Heart left ventricle (tissue), 16 donors: Measurements from ENCODE around the gene LRRC32. TPM values are rescaled to one million over a fixed set of nuclear protein-coding genes. Genes with fewer than 3 reads are reported as not detected.
A peak's percentile ranks its signal among the peaks of the same experiment; 100 is the strongest.

Source experiments
- ATAC-seq, 4 donors: fragments of 200-7000 bp; cut with Tn5 transposase; one replicate each; pipeline ENCODE4 v1.9.1; 2020 to 2022; ENCODE audit warnings: moderate library complexity in 4 of 4, mild to moderate bottlenecking in 3 of 4, moderate number of reproducible peaks in 1 of 4
- DNase-seq, 5 donors: peaks; one replicate each; pipeline ENCODE4 v3.0.0-alpha.2; 2020
- H3K27ac ChIP-seq, 12 donors: fragments of 200-600 bp; sonication (generic) in 4 of 12; one replicate each; pipeline versions ENCODE4 v1.5.0 to v1.8.0; 2016 to 2022; ENCODE audit warnings: mild to moderate bottlenecking in 2 of 12
- H3K27me3 ChIP-seq, 9 donors: fragments of 200-600 bp; sonication (generic) in 2 of 9; one replicate each; pipeline versions ENCODE4 v1.5.1 to v1.8.0; 2016 to 2022; ENCODE audit warnings: mild to moderate bottlenecking in 3 of 9
- H3K36me3 ChIP-seq, 9 donors: fragments of 200-600 bp; sonication (generic) in 2 of 9; one replicate each; pipeline versions ENCODE4 v1.5.0 to v1.8.0; 2018 to 2022; ENCODE audit warnings: mild to moderate bottlenecking in 2 of 9
- H3K4me1 ChIP-seq, 12 donors: fragments of 200-600 bp; sonication (generic) in 4 of 12; one replicate each; pipeline versions ENCODE4 v1.5.0 to v1.8.0; 2016 to 2022; ENCODE audit warnings: mild to moderate bottlenecking in 3 of 12
- H3K4me3 ChIP-seq, 12 donors: fragments of 200-600 bp; sonication (generic) in 4 of 12; one replicate each; pipeline versions ENCODE4 v1.5.0 to v1.8.0; 2017 to 2022; ENCODE audit warnings: mild to moderate bottlenecking in 9 of 12, moderate library complexity in 4 of 12
- H3K9me3 ChIP-seq, 12 donors: fragments of 200-600 bp; sonication (generic) in 4 of 12; one replicate each; pipeline versions ENCODE4 v1.5.0 to v1.8.0; 2016 to 2022; ENCODE audit warnings: mild to moderate bottlenecking in 1 of 12
- POLR2A ChIP-seq, 2 donors: fragments of 450-650 bp; IDR thresholded peaks; one replicate each; pipeline ENCODE4 v1.6.1; 2017; ENCODE audit warnings: antibody characterized with exemption in 2 of 2, mild to moderate bottlenecking in 2 of 2, moderate library complexity in 2 of 2
- WGBS, 4 donors: extraction: QIAGEN DNeasy Blood & Tissue Kit in 2 of 4; methylation state at CpG; one replicate each; pipeline versions ENCODE4 v1.1.5 to v1.1.7; 2013 to 2018; 5-methylcytosine and 5-hydroxymethylcytosine counted together
- intact Hi-C, 10 donors: fragments of 100-400 bp; cut with DNase I; formaldehyde crosslinking; loops; one replicate each; pipeline versions ENCODE4 v1.11.1 to v1.14.2; 2022
- polyA plus RNA-seq, 2 donors: library from polyadenylated mRNA; stranded (reverse); fragments of 200-250 nt; gene quantifications; one replicate each; pipeline ENCODE4 v1.2.3, GENCODE V29; 2013
- total RNA-seq, 9 donors: library from RNA; depleted of rRNA in 2 of 9; stranded (reverse); fragments of >200 nt in 2 of 9; fragmentation: NEBNext Ultra II Directional in 3 of 9; extraction: Animal tissue kit (Norgen Biotek cat#: 25700) in 3 of 9; gene quantifications; one replicate each; pipeline versions ENCODE4 v1.1.0 to v1.2.4, GENCODE V29; 2016 to 2023
- TF ChIP-seq, protein P1 (sequence below), 12 donors: fragments of 200-600 bp; sonication (generic) in 4 of 12; IDR thresholded peaks; one replicate each; pipeline versions ENCODE4 v1.5.0 to v1.8.0; 2018 to 2022; ENCODE audit warnings: antibody characterized with exemption in 12 of 12, mild to moderate bottlenecking in 5 of 12
- donor health status: ischemic (EF 13 %, LVEDD 7.1; RV severe dilation, severe dysfunction).
- donor health status: healthy with polysubstance abuse.
- donor health status: DM: no; HTN: yes; CAD: no.
- donor health status: DM: no; HTN: no; CAD: no.
- donor health status: ischemic (EF 25% LVEDD 6.9; RV normal size, moderate dysfunction).
- donor health status: ischemic (EF 25% LVEDD 5.7; RV mildly dilated, moderate dysfunction).
- donor health status: healthy.
- donor health status: DM: yes; HTN: yes; CAD: no.
- donor health status: ischemic (EF 35%, LVEDD 5.7; RV mildly dilated, moderate dysfunction).
- donor health status: nonischemic (EF 11% LVEDD 7.7; RV severe dilation, severe dysfunction).
- donor health status: DM: yes; HTN: yes; CAD: no.
- donor health status: PGD.
- donor health status: ischemic (EF 29% LVEDD 5.4; RV normal size, mild dysfunction).
- donor health status: nonischemic (EF 23%, LVEDD 6.1; RV moderate dilation, normal function).

The LRRC32 gene
- total and polyA plus RNA-seq, 11 donors, result 20.1 to 79.0 (median 44.6) TPM

- WGBS, 4 donors, result 89 to 93% (median 93%) methylated on average over 6 of the region's 6 CpGs
- Histone ChIP-seq H3K36me3 (no peaks in the 10 kb centered on the region), H3K9me3 (no peaks in the 10 kb centered on the region), H3K27me3 (no peaks in the 10 kb centered on the region), H3K4me3 (no peak overlapping the region), H3K4me1 (peaks cover 3 to 50% (median 27%) of the 10 kb centered on the region in 12 donors), H3K27ac (peak overlapping the region; percentile 33 to 76 (median 58))
- DNase-seq (peak in 1 of 5 donors; percentile 18), ATAC-seq (no peak)
- TF ChIP-seq POLR2A (IDR thresholded peaks at IDR 0.05), result no peak
- TF ChIP-seq, protein P1, sequence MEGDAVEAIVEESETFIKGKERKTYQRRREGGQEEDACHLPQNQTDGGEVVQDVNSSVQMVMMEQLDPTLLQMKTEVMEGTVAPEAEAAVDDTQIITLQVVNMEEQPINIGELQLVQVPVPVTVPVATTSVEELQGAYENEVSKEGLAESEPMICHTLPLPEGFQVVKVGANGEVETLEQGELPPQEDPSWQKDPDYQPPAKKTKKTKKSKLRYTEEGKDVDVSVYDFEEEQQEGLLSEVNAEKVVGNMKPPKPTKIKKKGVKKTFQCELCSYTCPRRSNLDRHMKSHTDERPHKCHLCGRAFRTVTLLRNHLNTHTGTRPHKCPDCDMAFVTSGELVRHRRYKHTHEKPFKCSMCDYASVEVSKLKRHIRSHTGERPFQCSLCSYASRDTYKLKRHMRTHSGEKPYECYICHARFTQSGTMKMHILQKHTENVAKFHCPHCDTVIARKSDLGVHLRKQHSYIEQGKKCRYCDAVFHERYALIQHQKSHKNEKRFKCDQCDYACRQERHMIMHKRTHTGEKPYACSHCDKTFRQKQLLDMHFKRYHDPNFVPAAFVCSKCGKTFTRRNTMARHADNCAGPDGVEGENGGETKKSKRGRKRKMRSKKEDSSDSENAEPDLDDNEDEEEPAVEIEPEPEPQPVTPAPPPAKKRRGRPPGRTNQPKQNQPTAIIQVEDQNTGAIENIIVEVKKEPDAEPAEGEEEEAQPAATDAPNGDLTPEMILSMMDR (IDR thresholded peaks at IDR 0.05), result no peak
- intact Hi-C loops, result loop anchor here in 1 of 10 donors (2.0 kb wide), 1 partner anchor 34 kb away; the partner anchor contains the start of gene LRRC32
These were observed 33.6 kb downstream of the LRRC32 start for GRCh38 chr11:76636826-76637460.

- 64 to 90% (median 87%) methylated on average over 6 to 7 of the region's 7 CpGs for WGBS, 4 donors
- Histone ChIP-seq H3K4me1 (peaks cover 3 to 56% (median 28%) of the 10 kb centered on the region in 12 donors), H3K36me3 (no peaks in the 10 kb centered on the region), H3K4me3 (no peak overlapping the region), H3K9me3 (no peaks in the 10 kb centered on the region), H3K27me3 (no peaks in the 10 kb centered on the region), H3K27ac (peak overlapping the region in 11 of 12 donors; percentile 18 to 76 (median 57))
- no peak for TF ChIP-seq POLR2A (IDR thresholded peaks at IDR 0.05)
- TF ChIP-seq, protein P1 (IDR thresholded peaks at IDR 0.05), result no peak
- no peak for ATAC-seq
- intact Hi-C loops, result loop anchor here in 1 of 10 donors (2.0 kb wide), 1 partner anchor 35 kb away; the partner anchor contains the start of gene LRRC32
- no peak for DNase-seq
These were observed 34.4 kb downstream of the LRRC32 start for GRCh38 chr11:76635991-76636738.

DNA sequence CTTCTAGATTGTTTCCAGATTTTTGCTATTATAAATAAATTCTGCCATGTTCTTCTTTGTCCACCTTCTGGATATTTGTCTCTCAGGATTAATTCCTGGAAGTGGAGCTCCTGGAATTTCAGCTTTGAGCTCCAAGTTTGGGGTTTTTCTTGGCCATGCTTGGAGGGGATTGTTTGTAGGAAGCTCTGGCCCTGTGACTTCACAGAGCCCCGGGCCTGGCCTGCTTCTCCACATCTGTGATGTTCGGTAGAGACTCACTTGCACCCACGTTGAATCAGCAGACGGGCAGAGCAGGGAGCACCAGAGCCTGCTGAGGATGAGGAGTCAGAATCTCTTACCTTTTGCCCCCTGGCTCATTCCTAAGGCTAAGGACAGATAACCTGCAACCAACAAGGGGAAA is 35.7 kb downstream of the LRRC32 start:
- Histone ChIP-seq H3K4me1 (peaks cover 3 to 63% (median 39%) of the 10 kb centered on the region in 12 donors), H3K27me3 (no peaks in the 10 kb centered on the region), H3K9me3 (no peaks in the 10 kb centered on the region), H3K4me3 (no peak overlapping the region), H3K27ac (peak overlapping the region in 5 of 12 donors; percentile 13 to 60 (median 28)), H3K36me3 (no peaks in the 10 kb centered on the region)
- 66 to 68% (median 67%) methylated on average over 1 to 4 of the region's 4 CpGs for WGBS, 4 donors
- ATAC-seq (no peak), DNase-seq (no peak)
- TF ChIP-seq, protein P1 (IDR thresholded peaks at IDR 0.05), result no peak
- no peak for TF ChIP-seq POLR2A (IDR thresholded peaks at IDR 0.05)
- intact Hi-C loops, result loop anchor here in 3 of 10 donors (5.0 kb wide), 2 partner anchors 32 to 37 kb away; partner anchors contain the start of gene LRRC32 (in 1 of the 3)

DNA sequence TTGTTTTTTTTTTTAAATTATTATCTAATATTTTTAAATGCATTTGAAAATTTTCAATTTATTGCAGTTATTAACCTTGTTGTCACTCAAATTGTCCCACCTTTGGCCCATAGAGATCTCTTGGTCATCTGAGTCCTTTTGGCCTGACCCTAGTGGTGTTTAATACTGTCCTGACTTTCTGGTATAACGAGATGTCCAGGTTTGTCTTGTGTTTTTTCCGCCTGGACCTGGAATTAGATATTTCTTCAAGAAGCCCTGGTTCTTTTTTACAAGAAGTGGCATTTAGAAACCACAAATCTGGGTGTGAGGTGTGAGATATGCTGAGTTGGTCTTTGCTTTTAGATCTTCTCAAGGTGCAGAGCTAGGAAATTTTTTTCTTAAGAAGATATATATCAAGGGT is 38.1 kb downstream of the LRRC32 start:
- Histone ChIP-seq H3K9me3 (no peaks in the 10 kb centered on the region), H3K4me1 (peaks cover 3 to 65% (median 42%) of the 10 kb centered on the region in 12 donors), H3K27me3 (no peaks in the 10 kb centered on the region), H3K36me3 (no peaks in the 10 kb centered on the region), H3K27ac (peak overlapping the region in 3 of 12 donors; percentile 88 to 96 (median 90)), H3K4me3 (no peak overlapping the region)
- TF ChIP-seq, protein P1 (IDR thresholded peaks at IDR 0.05), result no peak
- TF ChIP-seq POLR2A (IDR thresholded peaks at IDR 0.05), result no peak
- WGBS, 4 donors, result 95 to 100% (median 96%) methylated on average over 2 of the region's 2 CpGs
- intact Hi-C loops, result loop anchor here in 3 of 10 donors (5.0 kb wide), 2 partner anchors 35 to 40 kb away; partner anchors contain the start of gene LRRC32 (in 1 of the 3)
- no peak for DNase-seq
- no peak for ATAC-seq
